Stimulated activated CD8-positive, alpha-beta memory T cell treated with anti-CD3 and anti-CD28 coated beads, Interleukin-15, amount 100 ng/mL, for 1 hour (primary cell): ENCODE measurements around the gene DENND1A.

ENCODE experiments used
- DNase-seq: peaks from one replicate; pipeline ENCODE4 v3.0.0-alpha.2; 2020; ENCODE audit warnings: low read depth

DENND1A gene

DNA sequence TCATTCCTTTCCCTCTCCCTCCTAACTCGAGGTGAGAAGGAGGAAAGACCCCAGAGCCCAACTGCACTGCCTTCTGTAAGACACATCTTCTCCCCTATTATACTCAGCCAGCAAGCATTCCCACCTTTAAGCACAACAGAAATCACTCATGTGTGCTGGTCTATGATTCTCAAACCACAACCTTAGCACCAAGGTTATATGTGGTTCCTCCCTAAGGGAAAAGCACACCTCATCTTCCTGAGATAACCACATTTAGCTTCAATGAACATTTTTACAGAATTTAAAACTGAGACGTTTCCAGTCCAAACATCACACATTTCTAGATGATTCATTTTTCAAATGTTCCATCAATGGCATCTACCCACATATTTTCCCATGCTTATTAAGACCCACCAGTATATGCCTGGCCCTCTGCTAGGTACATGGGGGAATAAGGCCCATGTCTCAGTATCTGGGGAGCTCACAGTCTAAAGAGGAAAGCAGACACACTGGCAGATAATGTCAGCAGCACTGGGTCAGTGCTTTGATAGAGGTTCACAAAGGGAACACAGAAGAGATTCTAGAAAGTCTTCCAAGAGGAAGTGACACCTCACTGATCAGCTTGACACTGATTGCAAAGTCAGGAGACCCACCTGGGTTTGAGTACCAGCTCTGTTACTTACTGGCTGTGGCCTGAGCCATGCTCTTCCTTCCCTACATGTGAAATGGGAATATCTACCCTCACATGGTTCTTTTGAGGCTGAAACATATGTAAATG lies 245.4 kb downstream of the DENND1A start:
- no peak for DNase-seq

DNA sequence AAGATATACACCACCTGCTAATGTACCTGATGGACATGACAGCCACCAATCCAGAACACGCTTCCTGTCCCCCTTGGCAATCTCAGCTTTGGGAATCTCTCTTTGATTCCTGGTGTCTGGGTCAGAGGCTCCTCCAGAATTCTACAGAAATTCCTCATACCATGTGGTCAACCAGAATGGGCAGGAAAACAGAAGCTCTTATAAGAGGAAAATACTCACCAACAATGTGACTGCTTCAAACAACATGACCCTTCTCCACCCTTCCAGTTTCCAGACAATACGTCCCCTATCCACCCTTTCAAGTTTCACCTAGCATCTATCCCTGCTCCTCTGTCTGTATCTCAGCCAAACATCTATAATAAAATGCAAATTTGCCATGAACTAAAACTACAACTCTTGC lies 247.2 kb downstream of the DENND1A start:
- DNase-seq = no peak

DNA sequence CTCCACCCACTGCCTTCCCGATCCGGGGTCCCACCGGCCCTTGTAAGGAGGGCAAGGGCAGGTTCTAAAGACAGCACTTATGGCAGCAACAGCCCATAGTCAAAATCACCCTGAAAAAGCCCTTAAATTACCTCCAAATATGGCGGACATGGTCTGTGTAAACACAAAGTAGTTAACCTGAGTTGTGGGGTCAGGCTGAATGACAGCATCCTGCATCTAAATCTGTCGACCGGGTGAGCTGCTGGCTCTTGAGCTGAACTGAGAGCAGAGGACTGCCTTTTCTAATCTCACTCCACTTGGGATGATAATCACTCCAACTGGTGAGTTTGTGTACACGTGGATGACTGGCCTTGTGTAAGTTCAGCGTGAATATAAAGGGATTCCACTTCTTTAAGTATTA lies 249.6 kb downstream of the DENND1A start:
- DNase-seq = no peak

DNA sequence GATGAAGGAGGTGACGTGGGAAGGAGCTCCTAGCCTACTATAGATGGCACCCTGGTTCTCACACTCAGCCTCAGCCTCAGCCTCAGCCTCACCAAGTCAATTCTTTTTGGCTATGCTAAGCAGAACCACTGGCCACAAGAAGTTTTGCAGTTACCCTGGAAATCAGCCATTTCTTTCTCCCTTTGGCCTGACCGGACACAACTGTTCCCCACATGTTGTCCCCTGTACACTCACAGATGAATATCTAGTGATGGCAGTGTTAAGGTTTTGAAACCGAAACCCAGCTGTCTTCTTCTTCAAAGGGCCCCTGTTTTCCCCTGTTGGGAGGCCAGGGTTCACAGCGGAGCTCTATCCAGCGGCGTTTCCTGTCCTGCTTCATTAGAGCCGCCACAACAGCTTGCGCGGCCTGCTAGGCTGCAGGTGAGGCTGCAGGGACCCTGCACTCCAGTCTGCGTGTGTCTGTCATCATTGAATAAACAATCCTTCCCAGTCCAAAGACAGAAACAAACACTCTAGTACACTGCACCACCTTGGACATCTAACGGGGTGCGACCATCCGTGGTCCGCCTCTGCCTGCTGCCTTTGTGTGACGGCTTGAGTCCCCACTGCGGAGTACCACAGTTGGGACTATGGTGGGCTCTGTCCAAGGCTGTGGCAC lies 250.5 kb downstream of the DENND1A start:
- DNase-seq = no peak

DNA sequence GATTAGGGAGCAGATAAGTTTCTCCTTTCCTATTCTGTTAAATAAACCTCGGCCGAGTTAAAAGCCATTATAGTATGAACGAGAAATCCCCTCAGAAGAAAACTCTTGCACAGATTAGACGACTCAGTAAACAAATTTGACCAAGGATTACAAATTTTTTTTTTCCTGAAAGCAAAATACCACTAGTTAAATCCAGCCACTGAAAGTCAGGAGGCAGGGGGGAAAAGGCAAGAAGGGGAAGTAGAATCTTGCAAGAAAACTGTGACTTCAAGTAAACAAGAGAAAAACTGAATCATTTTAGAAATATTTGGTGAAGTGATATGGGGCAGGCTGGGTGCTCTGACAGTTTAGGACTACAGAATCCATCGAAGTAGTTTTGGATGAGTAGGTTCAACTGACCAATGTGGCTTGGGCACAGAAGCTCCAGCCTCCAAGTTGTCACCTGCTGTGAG lies 251.0 kb downstream of the DENND1A start:
- no peak for DNase-seq

DNA sequence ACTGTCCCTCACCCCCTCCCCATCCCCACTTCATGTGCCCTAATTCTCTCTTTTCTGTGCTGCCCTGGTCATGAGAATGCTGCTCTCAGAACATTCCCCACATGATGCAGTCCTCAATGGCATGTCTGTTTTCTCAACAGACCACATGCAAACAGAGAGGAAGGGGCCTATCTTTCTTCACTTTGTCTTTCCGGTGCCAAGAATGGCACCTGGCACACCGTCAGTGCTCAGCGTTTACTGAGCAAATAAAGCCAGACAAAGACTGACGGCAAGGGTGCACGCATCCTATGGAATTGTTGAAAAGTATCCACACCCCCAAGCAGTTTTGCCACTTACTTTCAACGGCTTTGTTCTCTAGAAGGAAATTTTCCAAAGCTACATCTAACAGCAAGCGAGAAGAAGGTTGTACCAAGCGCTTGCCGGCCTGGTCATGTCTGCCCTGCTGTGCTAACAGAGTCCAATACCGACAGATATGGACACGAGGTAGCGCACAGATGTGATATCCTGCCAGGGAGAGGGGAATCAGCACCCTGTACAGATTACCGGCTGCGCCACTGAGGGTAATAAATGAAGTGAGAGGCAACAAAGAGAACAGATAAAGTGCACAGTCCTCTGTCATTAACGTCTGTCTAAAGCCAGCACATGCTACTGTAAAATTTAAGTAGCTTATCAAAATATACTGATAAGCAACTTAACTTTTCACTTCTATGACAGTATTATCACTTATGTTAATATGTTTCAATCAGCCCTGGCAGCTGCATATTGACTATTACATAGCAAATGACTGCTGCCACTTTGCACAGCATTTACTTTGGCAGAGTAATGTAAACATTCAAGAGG lies 251.7 kb downstream of the DENND1A start:
- no peak for DNase-seq

DNA sequence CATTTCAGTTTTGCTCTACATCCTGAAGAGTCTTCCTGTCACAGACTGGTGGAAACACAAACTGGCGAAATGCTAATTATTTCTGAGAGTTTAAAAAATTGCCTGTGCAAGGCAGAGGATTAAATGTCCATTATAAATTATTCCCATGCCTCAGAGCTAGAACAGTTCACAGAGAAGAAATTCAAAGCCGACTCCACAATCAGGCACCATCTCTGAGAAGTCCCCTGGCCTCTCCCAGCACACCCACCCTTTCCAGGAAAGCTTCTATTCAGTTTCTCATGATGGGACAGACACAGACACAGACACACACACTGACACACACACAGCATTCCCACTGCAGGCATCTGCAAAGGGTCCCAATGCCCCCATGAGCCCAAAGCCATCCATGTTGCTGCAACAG lies 253.1 kb downstream of the DENND1A start:
- no peak for DNase-seq

DNA sequence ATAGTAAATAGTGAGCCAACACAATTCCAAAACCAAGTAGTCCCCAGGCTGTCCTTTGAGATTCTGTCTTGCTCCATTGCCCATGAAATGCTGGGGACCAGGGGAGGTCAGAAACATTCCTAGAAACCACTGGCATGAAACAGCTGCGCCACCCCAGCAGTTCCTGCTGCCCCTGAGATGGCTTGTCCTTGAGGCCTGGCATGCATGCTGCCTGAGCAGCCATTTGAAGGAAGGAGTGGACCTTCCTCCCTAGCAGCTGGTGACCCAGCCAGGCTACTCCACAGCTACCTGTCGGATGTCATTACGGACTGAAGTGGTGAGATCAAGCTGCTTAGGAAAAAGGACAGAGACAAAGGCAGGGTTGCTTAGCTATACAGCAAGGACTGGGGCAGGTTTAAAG lies 260.6 kb downstream of the DENND1A start:
- DNase-seq = no peak

DNA sequence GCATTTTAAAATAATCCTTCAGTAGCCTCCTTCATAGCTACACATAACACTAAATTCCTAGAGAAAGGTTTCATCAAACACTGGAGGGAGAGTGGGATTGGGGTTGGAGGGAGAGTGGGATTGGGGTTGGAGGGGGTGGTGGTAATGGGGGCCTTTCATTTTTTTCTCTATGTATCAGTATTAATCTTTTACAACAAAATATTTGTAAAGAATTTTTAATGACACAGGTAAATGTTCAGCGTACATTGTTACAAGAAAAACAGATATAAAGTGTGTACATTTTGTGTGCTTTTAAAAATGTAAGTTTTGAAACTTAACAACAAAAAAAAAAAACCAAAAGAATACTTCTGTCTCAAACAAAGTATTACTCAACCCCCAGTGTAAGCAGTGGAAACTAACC lies 266.4 kb downstream of the DENND1A start:
- no peak for DNase-seq

DNA sequence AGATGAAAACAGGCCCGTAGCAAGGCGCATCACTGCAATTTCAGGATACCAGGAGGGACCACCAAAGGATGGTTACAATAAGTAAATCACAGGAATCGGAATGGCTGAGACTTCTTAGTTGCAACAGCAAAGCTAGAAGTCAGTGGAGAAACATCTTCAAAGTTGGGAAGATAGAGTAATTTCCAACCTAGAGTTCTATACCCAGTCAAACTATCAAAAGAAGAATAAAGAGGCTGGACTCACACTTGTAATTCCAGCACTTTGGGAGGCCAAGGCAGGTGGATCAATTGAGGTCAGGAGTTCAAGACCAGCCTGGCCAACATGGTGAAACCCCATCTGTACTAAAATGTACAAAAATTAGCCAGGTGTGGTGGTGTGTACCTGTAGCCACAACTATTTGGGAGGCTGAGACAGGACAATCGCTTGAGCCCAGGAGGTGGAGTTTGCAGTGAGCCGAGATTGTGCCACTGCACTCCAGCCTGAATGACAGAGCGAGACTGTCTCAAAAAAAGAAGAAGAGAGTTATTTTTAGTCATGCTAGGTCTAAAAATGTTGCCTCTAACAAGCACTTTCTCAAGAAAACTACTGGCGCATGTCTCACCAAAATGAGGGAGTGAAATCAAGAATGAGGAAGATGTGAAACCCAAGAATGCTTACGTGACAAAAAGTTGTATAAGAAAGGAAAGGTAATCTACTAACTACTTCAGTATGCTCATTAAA lies 267.7 kb downstream of the DENND1A start:
- DNase-seq = no peak

DNA sequence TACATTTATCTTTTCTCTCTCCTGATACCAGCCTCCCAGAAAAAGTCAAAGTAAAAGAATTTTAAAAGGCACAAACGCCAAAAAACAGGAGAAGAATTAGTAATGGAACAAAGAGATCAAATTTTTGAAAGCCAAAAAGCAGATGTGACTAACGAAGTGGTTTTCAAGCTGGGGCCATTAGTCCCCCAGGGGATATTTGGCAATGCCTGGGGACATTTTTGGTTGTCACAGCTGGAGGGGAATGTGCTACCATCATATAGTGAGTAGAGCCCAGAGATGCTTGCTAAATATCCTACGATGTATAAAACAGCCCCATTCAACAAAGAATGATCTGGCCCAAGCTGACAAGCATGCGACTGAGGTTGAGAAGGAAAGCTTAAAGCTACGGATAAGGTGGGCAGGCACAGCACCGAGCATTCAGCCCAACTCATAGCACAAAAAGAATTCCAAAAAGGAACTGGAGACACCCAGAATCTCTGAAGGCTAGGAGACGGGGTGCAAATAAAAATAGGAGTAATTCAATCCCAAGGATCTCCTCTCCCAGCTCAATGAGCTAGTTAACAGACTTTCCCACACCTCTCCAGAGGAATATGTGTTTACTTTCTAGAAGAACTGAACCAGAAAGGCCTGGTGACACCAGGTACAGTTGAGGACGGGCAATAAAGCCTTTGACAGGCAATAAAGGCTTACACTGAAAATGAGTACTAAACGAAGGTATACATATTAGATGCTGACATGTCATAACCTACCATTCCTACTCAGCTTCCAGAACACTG lies 269.0 kb downstream of the DENND1A start:
- DNase-seq = no peak

DNA sequence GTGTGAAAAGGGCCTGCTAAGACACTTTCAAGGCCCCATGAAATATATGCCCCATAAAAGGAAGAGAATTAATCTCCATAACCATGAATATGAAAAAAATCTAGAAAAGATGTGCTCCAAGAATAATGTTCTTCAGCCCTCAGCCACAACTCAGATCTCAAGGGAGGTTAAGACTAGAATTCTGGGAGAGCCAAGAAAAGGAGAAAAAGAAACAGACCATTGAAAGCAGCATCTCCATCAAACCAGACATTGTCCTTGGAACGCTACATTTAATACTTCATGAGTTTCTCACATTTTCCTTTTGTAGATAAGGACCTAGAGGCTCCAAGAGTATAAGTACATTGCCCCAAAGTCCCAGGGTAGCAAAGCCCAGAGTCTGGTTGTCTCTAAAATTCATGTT lies 270.6 kb downstream of the DENND1A start:
- DNase-seq = no peak

DNA sequence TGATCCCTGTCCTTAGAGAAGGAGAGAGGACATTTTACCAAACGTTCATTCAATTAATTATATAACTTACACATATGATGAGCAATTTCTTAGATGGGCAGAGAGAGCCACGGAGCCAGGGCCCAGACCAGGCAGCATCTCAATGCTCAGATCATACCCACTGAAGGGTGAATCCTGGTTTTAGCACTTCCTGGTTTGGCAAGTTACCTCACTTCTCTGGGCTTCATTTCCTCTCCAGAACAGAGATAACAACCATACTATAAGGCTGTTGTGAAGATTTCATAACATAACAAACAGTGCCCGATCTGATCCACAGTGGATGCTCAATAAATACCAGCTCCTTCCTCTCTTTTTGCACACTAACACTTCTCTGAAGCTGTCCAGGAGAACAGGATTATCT lies 271.1 kb downstream of the DENND1A start:
- DNase-seq = no peak

DNA sequence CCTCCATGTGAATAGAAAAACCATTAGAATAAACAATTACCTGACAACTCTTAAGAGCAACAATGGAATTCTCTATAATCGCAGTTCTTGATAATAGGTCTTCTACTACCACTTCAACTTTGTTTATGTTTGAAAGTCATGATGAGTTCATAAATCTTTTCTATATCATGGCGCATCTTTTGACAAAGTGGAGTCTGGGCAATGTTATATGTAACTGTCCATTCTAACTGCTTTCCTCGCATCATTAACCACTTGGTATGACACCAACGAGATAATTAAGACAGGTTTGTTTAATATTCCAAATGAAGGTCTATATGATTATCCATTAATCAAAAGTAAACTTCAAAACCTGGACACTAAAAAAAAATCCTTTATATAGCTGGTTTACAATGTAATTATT lies 272.0 kb downstream of the DENND1A start:
- DNase-seq = no peak

DNA sequence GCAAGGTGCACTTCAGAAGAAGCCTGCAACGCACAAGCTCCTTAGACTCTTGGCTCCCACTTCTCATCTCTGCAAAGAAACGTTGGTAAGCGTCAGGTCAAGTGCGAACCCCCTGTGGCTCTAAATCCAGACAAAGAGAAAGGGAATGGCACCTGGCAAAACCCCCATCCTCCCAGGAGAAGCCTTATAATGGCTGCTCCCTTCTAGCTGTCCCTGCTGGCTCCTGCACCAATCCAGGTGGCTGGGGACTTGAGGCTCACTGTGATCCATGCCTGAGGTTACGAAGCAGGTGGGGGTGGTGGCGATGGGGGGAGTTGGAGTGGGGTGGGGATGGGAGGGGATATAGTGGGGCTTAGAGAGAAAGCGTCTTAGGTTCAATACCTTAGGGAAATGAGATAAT lies 272.8 kb downstream of the DENND1A start:
- DNase-seq = no peak

DNA sequence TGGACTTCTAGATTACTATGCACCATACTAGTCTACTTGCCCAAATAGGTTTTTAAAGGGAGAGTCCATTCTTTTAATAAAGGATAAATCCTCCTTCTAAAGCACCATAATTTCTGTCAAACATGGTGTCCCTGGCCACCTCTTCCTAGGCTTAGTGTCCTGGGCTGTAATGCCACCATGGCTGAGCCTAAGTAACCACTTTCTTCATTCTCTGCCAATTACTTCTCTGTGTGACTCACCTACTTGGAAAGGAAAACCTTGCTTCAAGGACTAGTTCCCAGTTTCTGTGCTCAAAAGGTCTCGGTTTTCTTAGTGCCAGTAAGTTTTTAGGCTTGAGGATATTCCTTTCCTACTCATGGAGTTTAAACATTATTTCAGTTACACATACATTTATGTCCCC lies 273.4 kb downstream of the DENND1A start:
- DNase-seq = no peak

DNA sequence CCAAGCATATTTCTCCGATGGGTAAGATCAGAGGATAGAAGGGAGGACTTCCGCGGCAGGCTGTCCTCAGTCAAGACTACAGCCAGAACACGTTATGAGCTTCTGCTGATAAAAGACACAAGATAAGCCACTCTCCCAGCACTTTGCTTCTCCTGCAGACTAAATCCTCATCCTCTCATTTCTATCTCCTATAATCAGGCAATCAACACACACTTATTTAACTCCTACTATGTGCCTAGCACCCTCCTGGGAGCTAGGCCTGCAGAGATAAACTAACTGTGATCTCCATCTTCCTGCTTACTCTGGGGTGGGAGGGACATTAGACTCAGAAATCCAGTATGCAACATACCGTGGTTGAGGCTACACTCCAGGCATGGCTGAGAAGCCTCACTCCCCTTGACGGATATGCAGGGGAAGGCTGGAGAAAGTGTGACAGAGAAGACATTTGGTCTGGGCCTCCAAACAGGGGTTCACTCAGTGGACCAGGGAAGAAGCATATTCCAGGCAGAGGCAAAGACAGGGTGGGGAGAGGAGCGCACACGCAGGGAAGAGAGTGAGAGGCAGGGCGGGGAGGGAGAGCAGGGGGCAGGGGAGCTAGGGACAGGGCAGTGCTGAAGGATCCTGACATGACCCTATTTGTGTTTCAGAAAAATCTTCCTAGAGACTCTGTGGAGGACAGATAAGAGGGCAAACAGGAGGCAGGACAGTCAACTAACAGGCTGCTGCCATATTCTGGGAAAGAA lies 274.1 kb downstream of the DENND1A start:
- DNase-seq = no peak

DNA sequence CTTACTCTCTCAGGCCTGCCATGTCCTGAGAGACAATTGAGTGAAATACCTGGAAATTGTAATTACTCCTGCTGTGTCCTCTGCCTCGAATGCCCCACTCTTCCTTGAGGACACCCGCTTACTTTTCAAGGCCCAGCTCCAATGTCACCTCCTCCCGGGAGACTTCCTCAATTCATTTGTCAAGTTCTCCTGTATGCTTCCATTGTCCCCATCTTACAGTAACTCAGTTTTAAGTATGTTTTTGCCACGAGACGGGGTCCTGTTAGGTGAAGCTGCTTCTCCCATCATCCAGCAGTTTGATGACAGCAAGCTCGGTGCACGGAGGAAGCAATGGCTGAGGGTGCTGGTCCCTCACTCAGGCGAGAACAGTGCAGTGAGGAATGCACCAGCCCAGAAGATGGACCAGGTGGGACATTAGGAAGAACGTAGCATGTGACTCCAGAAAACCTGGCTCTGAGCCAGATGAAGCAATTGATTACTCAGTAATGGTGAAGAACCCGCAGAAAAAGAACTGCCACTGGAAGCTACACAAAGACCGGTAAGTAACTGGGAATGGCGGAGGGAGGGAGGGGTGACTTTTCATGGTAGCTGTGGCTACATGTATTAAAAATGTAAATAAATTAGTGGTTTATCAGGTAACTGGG lies 274.8 kb downstream of the DENND1A start:
- DNase-seq = no peak

DNA sequence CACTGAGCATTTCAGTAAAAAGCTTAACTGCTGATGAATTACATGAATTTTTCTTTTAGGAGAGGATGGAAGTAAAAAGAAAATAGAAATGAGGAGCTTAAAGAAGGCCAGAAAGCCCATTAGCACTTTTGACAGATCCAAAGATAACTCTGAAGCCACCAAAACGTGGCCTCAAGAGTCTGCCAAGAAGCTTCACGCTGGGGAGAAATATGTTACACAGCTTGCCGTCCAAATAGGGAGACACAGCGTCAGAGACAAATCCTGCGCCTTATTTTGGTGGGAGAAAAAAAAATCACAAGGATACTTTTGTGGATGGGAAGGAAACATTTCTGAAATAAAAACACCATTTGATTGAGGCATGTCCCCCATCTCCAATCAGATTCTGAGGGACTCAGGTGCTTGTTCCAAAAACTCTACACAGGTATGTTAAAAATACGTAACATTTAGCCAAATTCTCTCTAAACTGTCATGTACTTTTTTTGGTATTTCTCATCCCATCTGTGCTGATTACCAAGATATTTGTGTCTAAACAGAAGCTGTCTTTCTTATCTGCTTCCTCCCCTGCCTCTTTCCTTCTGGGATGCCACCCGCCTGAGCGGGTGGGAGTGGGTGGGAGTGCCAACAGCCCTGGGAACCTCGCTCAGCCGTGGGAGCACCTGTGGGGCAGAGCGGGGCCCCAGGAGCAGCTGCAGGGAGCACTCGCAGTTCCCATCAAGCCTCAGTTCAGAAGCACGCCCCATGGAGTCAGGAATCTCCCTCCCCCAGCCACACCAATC lies 275.5 kb downstream of the DENND1A start:
- no peak for DNase-seq
